ENCODE results near the gene SLC6A5. TPM values are rescaled to one million over a fixed set of nuclear protein-coding genes. Genes with fewer than 3 reads are reported as not detected.

SLC6A5 gene
- total RNA-seq, 2 experiments from 2014 or later, result not detected

GRCh38 chr11:20672575-20672974, 73.2 kb downstream of the SLC6A5 start:
- DNase-seq, result no peak
- CTCF ChIA-PET, result interaction anchor here (0.7 to 3.6 kb wide), 2 partner anchors 25 to 71 kb away, joined by 4 to 15 read pairs; no protein-coding TSS in a partner anchor
- peaks cover 50% of the 10 kb centered on the region for H3K27me3 Mint-ChIP-seq

GRCh38 chr11:20676658-20677057, 77.2 kb downstream of the SLC6A5 start:
- H3K4me1 Mint-ChIP-seq, result no peaks in the 10 kb centered on the region
- H3K4me3 Mint-ChIP-seq, result no peak overlapping the region
- CTCF ChIA-PET, result no interaction called here
- no peaks in the 10 kb centered on the region for H3K9me3 Mint-ChIP-seq (ENCODE audit: low read depth)
- H3K36me3 Mint-ChIP-seq, result no peaks in the 10 kb centered on the region
- H3K27me3 Mint-ChIP-seq, result peaks cover 14% of the 10 kb centered on the region
- no peak for ATAC-seq
- H3K27ac Mint-ChIP-seq, result no peak overlapping the region
- DNase-seq, result no peak

More at GRCh38 chr11:20672575-20672974, 73.2 kb downstream of the SLC6A5 start:
- H3K36me3 Mint-ChIP-seq, result no peaks in the 10 kb centered on the region
- no peak overlapping the region for H3K4me3 Mint-ChIP-seq
- H3K4me1 Mint-ChIP-seq, result peaks cover 6% of the 10 kb centered on the region
- no peaks in the 10 kb centered on the region for H3K9me3 Mint-ChIP-seq (ENCODE audit: low read depth)
- no peak overlapping the region for H3K27ac Mint-ChIP-seq
- no peak for ATAC-seq

GRCh38 chr11:20688761-20689160, 89.4 kb downstream of the SLC6A5 start:
- no peak for DNase-seq
- ATAC-seq, result no peak
- Mint-ChIP-seq H3K27ac (no peak overlapping the region), H3K27me3 (no peaks in the 10 kb centered on the region), H3K4me3 (no peak overlapping the region), H3K36me3 (no peaks in the 10 kb centered on the region), H3K4me1 (no peaks in the 10 kb centered on the region), H3K9me3 (ENCODE audit: low read depth) (no peaks in the 10 kb centered on the region)
- CTCF ChIA-PET, result no interaction called here

GRCh38 chr11:20707876-20708275, 108.5 kb downstream of the SLC6A5 start:
- CTCF ChIA-PET, result no interaction called here
- no peaks in the 10 kb centered on the region for H3K27me3 Mint-ChIP-seq
- DNase-seq (no peak), ATAC-seq (no peak)
- H3K36me3 Mint-ChIP-seq, result no peaks in the 10 kb centered on the region
- no peak overlapping the region for H3K4me3 Mint-ChIP-seq
- no peaks in the 10 kb centered on the region for H3K9me3 Mint-ChIP-seq (ENCODE audit: low read depth)
- H3K4me1 Mint-ChIP-seq, result no peaks in the 10 kb centered on the region
- H3K27ac Mint-ChIP-seq, result no peak overlapping the region

Other genes starting within 250 kb of the SLC6A5 start
- gene HTATIP2, start 235.9 kb upstream of the SLC6A5 start, total RNA-seq, result 10 to 100 TPM; 42.0 to 44.2 TPM
- 10 to 100 TPM; 22.9 to 24.4 TPM for gene PRMT3, start 211.9 kb upstream of the SLC6A5 start, total RNA-seq
- not detected for gene NELL1, start 70.0 kb downstream of the SLC6A5 start, total RNA-seq